ENCODE data around the gene PEX11B.

Gene PEX11B

DNA sequence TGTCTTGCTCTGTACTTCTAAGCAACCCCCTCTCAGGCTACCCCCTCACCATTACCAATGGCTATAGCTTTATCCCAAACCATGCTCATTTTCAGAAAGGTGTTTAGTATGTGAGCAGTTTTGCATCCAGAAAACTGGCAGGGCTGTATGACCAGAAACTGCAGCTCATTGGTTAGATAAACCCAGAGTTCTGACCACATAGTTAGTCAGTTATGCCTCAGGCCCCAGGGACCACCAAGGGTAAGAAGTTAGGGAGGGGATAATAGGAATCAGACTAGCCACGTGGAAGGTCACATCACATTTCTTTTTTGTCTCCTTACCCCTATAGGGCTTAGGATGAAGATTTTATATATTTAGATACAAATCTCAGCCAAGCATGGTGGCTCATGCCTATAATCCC is 9.9 kb downstream of the PEX11B start:
- Histone ChIP-seq H3K27me3 (ENCODE audit: control insufficient read depth, insufficient read depth, low read length, poor library complexity, severe bottlenecking) (no peaks in the 10 kb centered on the region), H3K4me3 (ENCODE audit: insufficient read depth, low read depth, low read length) (no peak overlapping the region), H3K36me3 (ENCODE audit: control insufficient read depth, insufficient read depth, low read length) (peaks cover 3% of the 10 kb centered on the region), H3K27ac (ENCODE audit: insufficient read depth, low read depth, low read length, poor library complexity, severe bottlenecking) (no peak overlapping the region), H3K4me1 (ENCODE audit: control insufficient read depth, insufficient read depth, low read length) (no peaks in the 10 kb centered on the region), H3K9me3 (ENCODE audit: control insufficient read depth, low read length) (no peaks in the 10 kb centered on the region)
- no CpG with 5 or more reads among the region's 1 CpG for WGBS, 2 experiments

DNA sequence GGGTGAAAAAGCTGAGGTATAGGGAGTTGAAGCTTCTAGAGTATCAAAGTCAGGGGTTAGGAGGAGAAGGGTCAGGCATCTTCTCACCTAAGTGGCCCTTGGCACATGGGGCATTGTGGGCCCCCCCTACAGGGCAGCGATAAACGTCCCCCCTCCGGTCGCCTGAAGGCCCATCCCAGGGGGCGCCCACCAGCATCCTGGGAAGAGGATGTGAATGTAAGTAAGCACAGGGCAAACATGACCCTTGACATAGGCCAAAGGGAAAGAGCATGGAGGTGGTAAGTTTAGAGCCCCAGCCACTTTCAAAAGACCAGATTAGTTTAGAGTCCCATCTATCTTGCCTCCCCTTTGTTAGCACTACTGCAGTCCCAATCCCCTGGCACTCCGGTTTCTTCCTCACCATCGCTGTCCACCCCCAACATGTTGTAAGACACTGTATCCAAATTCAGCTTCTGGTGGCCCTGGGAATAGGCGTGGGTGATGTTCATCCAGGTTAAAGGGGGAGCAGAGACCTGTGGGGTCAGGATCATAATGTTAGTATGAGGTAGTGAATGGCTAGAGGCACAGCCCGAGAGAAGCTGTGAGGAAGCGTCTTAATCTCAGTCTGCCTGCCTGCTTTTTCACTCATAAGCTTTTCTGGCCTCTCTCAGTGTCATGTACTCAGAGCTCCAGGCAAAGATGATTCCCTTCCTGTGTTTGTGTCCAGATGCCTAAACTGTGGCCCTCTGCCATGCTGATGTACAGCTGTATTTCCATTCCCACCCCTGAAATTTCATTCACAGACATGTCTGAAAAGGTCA is 11.4 kb downstream of the PEX11B start:
- no peaks in the 10 kb centered on the region for H3K4me1 ChIP-seq (ENCODE audit: control insufficient read depth, insufficient read depth, low read length)
- H3K27me3 ChIP-seq (ENCODE audit: control insufficient read depth, insufficient read depth, low read length, poor library complexity, severe bottlenecking): no peaks in the 10 kb centered on the region
- 75 to 79% methylated on average over 10 of the region's 10 CpGs for WGBS, 2 experiments
- H3K4me3 ChIP-seq (ENCODE audit: insufficient read depth, low read depth, low read length): no peak overlapping the region
- H3K27ac ChIP-seq (ENCODE audit: insufficient read depth, low read depth, low read length, poor library complexity, severe bottlenecking): no peak overlapping the region
- no peaks in the 10 kb centered on the region for H3K9me3 ChIP-seq (ENCODE audit: control insufficient read depth, low read length)
- H3K36me3 ChIP-seq (ENCODE audit: control insufficient read depth, insufficient read depth, low read length): peaks cover 3% of the 10 kb centered on the region

DNA sequence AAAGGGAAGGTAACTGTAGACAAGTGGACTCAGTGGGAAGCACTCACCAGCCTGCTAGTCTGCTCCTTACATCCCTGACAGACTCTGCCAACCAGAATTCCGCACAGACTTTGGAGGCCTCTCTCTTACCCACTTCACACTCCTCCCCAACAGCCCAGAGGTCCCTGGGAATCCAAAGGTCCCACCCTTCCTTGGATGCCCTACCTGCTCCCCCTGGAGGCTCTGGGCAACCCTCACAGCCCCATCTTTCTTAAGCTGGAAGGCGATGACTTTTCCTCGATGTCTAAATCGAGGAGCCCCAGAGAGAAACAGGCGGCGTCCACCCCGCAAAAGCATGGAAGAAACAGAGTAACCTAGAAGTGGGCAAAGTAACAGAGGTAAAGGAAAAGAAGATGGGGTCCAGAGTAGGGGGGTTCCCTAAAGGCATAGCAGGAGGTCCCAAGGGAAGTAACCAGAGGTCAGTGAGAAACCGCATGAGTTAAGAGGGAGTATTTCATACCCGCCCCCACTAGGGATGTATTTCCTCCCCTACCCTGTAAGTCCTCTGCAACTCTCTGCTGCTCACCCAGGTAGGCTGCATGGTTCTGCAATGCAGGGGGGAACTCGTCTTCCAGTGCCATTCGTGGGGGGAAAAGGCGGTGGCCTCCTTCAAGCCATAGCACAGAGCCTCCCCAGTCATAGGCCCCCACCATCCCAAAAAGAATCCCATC is 17.1 kb downstream of the PEX11B start:
- 93% methylated on average over 12 of the region's 12 CpGs for WGBS, 2 experiments
- no peaks in the 10 kb centered on the region for H3K27me3 ChIP-seq (ENCODE audit: control insufficient read depth, insufficient read depth, low read length, poor library complexity, severe bottlenecking)

DNA sequence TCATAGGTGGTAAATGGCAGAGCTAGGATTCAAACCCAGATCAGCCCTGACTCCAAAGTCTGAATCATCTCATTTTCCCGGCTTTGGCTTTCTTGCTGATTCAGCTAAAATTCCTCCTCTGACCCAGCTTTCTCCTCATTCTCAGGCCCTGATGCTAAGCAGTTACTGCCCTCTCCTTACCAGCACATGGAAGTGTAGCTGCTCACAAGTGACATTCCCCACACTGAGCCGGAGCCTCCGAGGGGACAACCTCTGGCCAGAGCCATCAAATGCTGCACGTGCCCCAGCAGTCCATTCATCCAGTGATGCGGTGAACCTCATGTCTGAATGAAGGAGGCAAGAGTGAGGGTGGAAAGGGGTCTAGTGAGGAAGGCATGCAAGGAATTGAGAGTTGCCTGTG is 19.8 kb downstream of the PEX11B start:
- H3K27ac ChIP-seq (ENCODE audit: insufficient read depth, low read depth, low read length, poor library complexity, severe bottlenecking): peak overlapping the region; percentile 50
- H3K36me3 ChIP-seq (ENCODE audit: control insufficient read depth, insufficient read depth, low read length): no peaks in the 10 kb centered on the region
- WGBS, 2 experiments: 75 to 81% methylated on average over 5 of the region's 5 CpGs
- H3K4me3 ChIP-seq (ENCODE audit: insufficient read depth, low read depth, low read length): no peak overlapping the region
- peaks cover 7% of the 10 kb centered on the region for H3K4me1 ChIP-seq (ENCODE audit: control insufficient read depth, insufficient read depth, low read length)
- H3K27me3 ChIP-seq (ENCODE audit: control insufficient read depth, insufficient read depth, low read length, poor library complexity, severe bottlenecking): no peaks in the 10 kb centered on the region
- no peaks in the 10 kb centered on the region for H3K9me3 ChIP-seq (ENCODE audit: control insufficient read depth, low read length)

More for the DNA sequence above, 17.1 kb downstream of the PEX11B start:
- Histone ChIP-seq H3K36me3 (ENCODE audit: control insufficient read depth, insufficient read depth, low read length) (no peaks in the 10 kb centered on the region), H3K4me3 (ENCODE audit: insufficient read depth, low read depth, low read length) (no peak overlapping the region), H3K9me3 (ENCODE audit: control insufficient read depth, low read length) (no peaks in the 10 kb centered on the region), H3K27ac (ENCODE audit: insufficient read depth, low read depth, low read length, poor library complexity, severe bottlenecking) (no peak overlapping the region), H3K4me1 (ENCODE audit: control insufficient read depth, insufficient read depth, low read length) (peaks cover 7% of the 10 kb centered on the region)

DNA sequence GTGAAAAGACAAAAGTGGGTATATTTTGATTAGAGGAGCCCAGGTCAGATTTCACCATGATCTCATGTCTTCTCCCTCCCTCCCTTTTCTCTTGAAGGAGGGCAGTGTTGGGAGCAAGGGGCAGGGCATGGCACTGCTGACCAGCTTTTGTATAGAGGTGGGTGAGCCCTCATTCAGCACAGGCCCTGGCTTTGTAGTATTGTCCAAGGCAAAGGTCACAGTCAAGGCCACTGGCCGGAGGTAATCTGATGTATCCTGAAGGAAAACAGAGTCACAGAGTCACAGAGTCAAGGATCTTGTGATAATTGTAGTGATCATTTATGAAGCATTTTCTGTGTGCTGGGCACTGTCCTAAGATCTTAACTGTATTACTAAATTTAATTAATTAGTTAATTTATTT is 20.5 kb downstream of the PEX11B start:
- H3K4me3 ChIP-seq (ENCODE audit: insufficient read depth, low read depth, low read length): no peak overlapping the region
- no peaks in the 10 kb centered on the region for H3K9me3 ChIP-seq (ENCODE audit: control insufficient read depth, low read length)
- no peak overlapping the region for H3K27ac ChIP-seq (ENCODE audit: insufficient read depth, low read depth, low read length, poor library complexity, severe bottlenecking)
- 88 to 100% methylated on average over 1 of the region's 1 CpG for WGBS, 2 experiments
- H3K36me3 ChIP-seq (ENCODE audit: control insufficient read depth, insufficient read depth, low read length): no peaks in the 10 kb centered on the region
- peaks cover 7% of the 10 kb centered on the region for H3K4me1 ChIP-seq (ENCODE audit: control insufficient read depth, insufficient read depth, low read length)
- H3K27me3 ChIP-seq (ENCODE audit: control insufficient read depth, insufficient read depth, low read length, poor library complexity, severe bottlenecking): no peaks in the 10 kb centered on the region

DNA sequence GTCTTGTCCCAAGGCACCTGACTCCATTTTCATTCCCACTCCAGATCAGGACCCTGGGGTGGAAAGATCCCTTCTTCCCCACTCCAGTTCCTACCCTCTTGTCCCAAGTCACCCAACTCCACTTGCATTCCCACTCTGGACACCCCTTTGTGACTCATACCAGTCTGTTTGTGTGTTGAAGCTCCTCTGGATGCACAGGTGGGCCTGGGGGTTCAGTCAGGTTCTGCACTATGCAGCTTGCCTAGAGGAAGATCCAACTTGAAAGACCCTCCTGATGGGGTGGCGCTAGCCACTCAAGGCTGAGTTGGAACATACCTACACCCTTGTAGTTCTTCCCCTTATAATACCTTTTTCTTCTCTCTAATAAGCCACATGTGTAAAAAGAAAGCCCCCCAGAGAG is 23.0 kb downstream of the PEX11B start:
- H3K36me3 ChIP-seq (ENCODE audit: control insufficient read depth, insufficient read depth, low read length): no peaks in the 10 kb centered on the region
- no peaks in the 10 kb centered on the region for H3K9me3 ChIP-seq (ENCODE audit: control insufficient read depth, low read length)
- H3K27ac ChIP-seq (ENCODE audit: insufficient read depth, low read depth, low read length, poor library complexity, severe bottlenecking): no peak overlapping the region
- no peak overlapping the region for H3K4me3 ChIP-seq (ENCODE audit: insufficient read depth, low read depth, low read length)
- no peaks in the 10 kb centered on the region for H3K27me3 ChIP-seq (ENCODE audit: control insufficient read depth, insufficient read depth, low read length, poor library complexity, severe bottlenecking)
- 97 to 100% methylated on average over 1 of the region's 1 CpG for WGBS, 2 experiments
- peaks cover 15% of the 10 kb centered on the region for H3K4me1 ChIP-seq (ENCODE audit: control insufficient read depth, insufficient read depth, low read length)

DNA sequence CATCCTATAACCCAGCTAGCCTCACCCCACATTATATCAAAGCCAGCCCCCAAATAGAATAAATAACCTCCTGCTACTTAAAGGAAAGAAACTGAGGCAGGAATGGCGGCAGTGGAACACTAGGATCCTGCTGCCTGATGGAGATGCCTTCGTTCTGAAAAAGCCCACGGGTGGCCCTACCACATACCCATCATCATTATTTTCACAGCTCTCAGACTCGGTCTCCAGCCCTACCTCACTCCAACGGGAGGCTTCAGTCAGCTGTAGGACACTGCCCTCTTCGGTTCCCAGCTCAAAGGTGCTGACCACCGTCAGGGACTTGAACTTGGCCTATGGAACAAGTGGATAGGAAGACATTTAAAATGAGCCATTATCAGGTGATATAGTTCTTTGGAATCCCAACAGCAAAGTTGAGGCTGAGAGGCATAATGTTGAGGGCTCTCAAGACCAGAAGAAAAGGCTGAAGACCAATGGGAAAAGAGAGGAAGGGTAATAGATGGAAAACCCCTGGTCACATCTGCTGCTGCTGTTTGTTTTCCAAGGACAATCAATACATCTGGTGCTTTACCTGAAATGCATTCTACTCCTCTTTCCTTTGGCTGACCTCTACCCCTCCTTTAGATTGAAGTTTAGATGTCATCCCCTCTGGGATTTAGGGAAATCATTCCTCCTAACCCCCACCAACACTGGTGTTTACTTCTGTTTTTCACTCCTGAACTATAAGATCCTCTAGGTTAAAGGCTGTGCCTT is 25.0 kb downstream of the PEX11B start:
- Histone ChIP-seq H3K4me1 (ENCODE audit: control insufficient read depth, insufficient read depth, low read length) (peaks cover 8% of the 10 kb centered on the region), H3K27ac (ENCODE audit: insufficient read depth, low read depth, low read length, poor library complexity, severe bottlenecking) (no peak overlapping the region), H3K9me3 (ENCODE audit: control insufficient read depth, low read length) (no peaks in the 10 kb centered on the region), H3K4me3 (ENCODE audit: insufficient read depth, low read depth, low read length) (no peak overlapping the region), H3K36me3 (ENCODE audit: control insufficient read depth, insufficient read depth, low read length) (no peaks in the 10 kb centered on the region), H3K27me3 (ENCODE audit: control insufficient read depth, insufficient read depth, low read length, poor library complexity, severe bottlenecking) (no peaks in the 10 kb centered on the region)
- WGBS, 2 experiments: 92 to 93% methylated on average over 7 of the region's 7 CpGs

DNA sequence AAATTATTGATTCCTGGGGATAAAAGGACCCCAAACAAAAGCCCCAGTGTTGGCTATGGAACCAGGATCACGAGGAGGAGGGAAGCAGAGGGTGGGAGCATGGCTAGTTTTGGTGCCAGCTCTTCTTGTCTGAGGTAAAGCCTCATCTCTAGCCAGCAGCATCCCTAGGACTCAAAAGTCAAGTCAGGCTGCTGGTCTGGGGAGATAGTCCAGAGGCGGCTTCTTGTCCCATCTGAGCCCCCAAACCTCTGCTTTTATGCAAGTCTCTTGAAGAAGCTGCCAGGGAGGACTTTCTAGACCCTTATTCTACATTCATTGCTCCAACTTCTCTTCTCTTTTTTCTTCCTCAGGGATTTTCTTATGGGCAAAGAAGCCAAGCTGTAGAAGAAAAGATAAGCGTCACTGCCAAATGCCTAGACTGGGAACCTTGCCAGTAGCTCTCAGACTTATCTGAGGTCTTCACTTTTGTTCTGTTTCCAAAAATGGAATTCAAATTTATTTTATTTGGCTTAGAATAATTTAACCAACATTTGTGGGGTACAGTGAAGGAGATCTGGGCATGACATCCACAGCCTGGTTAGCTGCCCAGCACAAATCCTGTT is 25.9 kb downstream of the PEX11B start:
- Histone ChIP-seq H3K9me3 (ENCODE audit: control insufficient read depth, low read length) (no peaks in the 10 kb centered on the region), H3K27me3 (ENCODE audit: control insufficient read depth, insufficient read depth, low read length, poor library complexity, severe bottlenecking) (no peaks in the 10 kb centered on the region), H3K4me1 (ENCODE audit: control insufficient read depth, insufficient read depth, low read length) (peaks cover 8% of the 10 kb centered on the region), H3K4me3 (ENCODE audit: insufficient read depth, low read depth, low read length) (peak overlapping the region; percentile 16), H3K36me3 (ENCODE audit: control insufficient read depth, insufficient read depth, low read length) (no peaks in the 10 kb centered on the region), H3K27ac (ENCODE audit: insufficient read depth, low read depth, low read length, poor library complexity, severe bottlenecking) (peak overlapping the region; percentile 67)
- WGBS, 2 experiments: 79 to 85% methylated on average over 3 of the region's 3 CpGs

DNA sequence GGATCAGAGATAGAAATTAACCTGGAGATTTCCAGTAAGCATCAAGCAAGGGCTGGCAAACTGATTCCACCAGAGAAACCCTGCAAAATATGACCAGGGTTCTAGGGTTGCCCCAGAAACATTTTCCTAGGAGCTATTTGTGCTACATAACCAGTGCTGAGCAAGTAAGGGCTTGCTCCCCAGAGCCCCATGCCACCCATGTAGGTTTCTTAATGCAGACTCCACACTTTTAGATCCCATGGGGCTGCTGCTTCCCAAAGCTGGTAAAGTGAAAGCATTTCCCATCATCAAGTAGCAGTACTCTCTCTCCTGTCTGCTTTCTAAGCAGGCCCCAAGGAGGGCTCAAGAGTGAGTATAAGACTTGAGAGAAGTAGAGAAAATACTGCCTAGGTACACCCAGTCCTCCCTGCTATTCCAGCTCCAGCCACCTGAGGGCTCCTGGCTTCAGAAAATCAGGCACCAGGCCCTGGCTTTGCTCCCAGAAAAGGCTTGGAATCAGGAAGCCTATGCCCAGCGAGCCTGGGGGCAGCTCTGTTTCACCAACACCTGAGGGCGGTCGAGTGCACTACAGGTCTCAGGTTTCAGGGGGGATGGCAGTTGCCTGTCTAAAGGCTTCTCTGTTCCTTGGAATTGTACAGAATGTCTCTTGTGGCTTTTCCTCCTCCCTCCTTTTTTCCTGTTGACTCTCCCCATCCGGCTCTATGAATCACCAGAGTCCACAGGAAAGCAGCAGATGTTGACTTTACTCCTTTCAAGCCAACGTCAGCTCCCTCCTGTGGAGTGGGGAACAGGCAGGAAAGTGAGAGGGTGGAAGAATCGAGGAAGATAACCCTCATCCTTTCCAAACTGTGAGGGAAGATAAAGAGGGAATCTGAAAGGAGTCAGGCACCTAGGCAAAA is 26.7 kb downstream of the PEX11B start:
- Histone ChIP-seq H3K27me3 (ENCODE audit: control insufficient read depth, insufficient read depth, low read length, poor library complexity, severe bottlenecking) (peaks cover 1% of the 10 kb centered on the region), H3K4me3 (ENCODE audit: insufficient read depth, low read depth, low read length) (peak overlapping the region; percentile 16), H3K9me3 (ENCODE audit: control insufficient read depth, low read length) (no peaks in the 10 kb centered on the region), H3K4me1 (ENCODE audit: control insufficient read depth, insufficient read depth, low read length) (peaks cover 8% of the 10 kb centered on the region), H3K36me3 (ENCODE audit: control insufficient read depth, insufficient read depth, low read length) (no peaks in the 10 kb centered on the region), H3K27ac (ENCODE audit: insufficient read depth, low read depth, low read length, poor library complexity, severe bottlenecking) (peak overlapping the region; percentile 67)
- 6 to 11% methylated on average over 6 of the region's 6 CpGs for WGBS, 2 experiments

Data from ectodermal cell (in vitro differentiated cells).